RWPE2 (cell line): Measurements from ENCODE around the gene COL9A1.

Source experiments
- ATAC-seq: fragments of 200-7000 bp; cut with Tn5 transposase; 3 replicates; pipeline ENCODE4 v1.9.1; 2021; ENCODE audit warnings: low read depth
- DNase-seq: peaks from one replicate; pipeline ENCODE4 v3.0.0-alpha.2; 2020; ENCODE audit warnings: low spot score
- H3K27ac ChIP-seq: fragments of 450-650 bp; 2 replicates; pipeline ENCODE4 v1.5.1; 2017; ENCODE audit warnings: mild to moderate bottlenecking; ENCODE audit not compliant: poor library complexity, severe bottlenecking
- H3K27me3 ChIP-seq: fragments of 250-450 bp; sonication (Bioruptor Pico); 2 replicates; pipeline ENCODE4 v1.5.1; 2021; ENCODE audit warnings: mild to moderate bottlenecking, moderate library complexity; ENCODE audit not compliant: insufficient read depth, poor library complexity, severe bottlenecking
- H3K36me3 ChIP-seq: fragments of 250-450 bp; sonication (Bioruptor Pico); 2 replicates; pipeline ENCODE4 v1.5.1; 2020; ENCODE audit warnings: low read depth, mild to moderate bottlenecking, moderate library complexity
- H3K4me1 ChIP-seq: fragments of 250-450 bp; sonication (Bioruptor Pico); 2 replicates; pipeline ENCODE4 v1.5.1; 2021; ENCODE audit warnings: mild to moderate bottlenecking, moderate library complexity; ENCODE audit not compliant: insufficient read depth, poor library complexity, severe bottlenecking
- H3K4me3 ChIP-seq: fragments of 250-450 bp; sonication (Bioruptor Pico); 2 replicates; pipeline ENCODE4 v1.5.1; 2021; ENCODE audit warnings: mild to moderate bottlenecking, moderate library complexity; ENCODE audit not compliant: severe bottlenecking
- H3K9me3 ChIP-seq: fragments of 250-450 bp; sonication (Bioruptor Pico); 2 replicates; pipeline ENCODE4 v1.5.1; 2021; ENCODE audit warnings: mild to moderate bottlenecking, moderate library complexity; ENCODE audit not compliant: severe bottlenecking
- CTCF ChIP-seq: fragments of 450-650 bp; IDR thresholded peaks from one replicate; pipeline ENCODE4 v1.5.1; 2017; ENCODE audit warnings: mild to moderate bottlenecking, moderate library complexity; ENCODE audit not compliant: poor library complexity, severe bottlenecking

The COL9A1 gene

GRCh38 chr6:70176842-70177550 lies 125.9 kb downstream of the COL9A1 start:
- DNase-seq = no peak
- no peak for ATAC-seq
- Histone ChIP-seq H3K27me3 (peaks cover 3% of the 10 kb centered on the region), H3K36me3 (no peaks in the 10 kb centered on the region), H3K4me3 (no peak overlapping the region), H3K9me3 (peaks cover 1% of the 10 kb centered on the region), H3K27ac (no peak overlapping the region), H3K4me1 (no peaks in the 10 kb centered on the region)
- TF ChIP-seq CTCF = no peak

- Histone ChIP-seq H3K36me3 (no peaks in the 10 kb centered on the region), H3K9me3 (peaks cover 1% of the 10 kb centered on the region), H3K4me3 (no peak overlapping the region), H3K27ac (no peak overlapping the region), H3K27me3 (peaks cover 3% of the 10 kb centered on the region), H3K4me1 (no peaks in the 10 kb centered on the region)
- no peak for TF ChIP-seq CTCF
- ATAC-seq = no peak
- no peak for DNase-seq
These were observed 127.1 kb downstream of the COL9A1 start for GRCh38 chr6:70175770-70176169.

- Histone ChIP-seq H3K4me3 (no peak overlapping the region), H3K36me3 (no peaks in the 10 kb centered on the region)
- no peak for TF ChIP-seq CTCF
These were observed 130.6 kb downstream of the COL9A1 start for GRCh38 chr6:70172252-70172651.

GRCh38 chr6:70171236-70171635 lies 131.6 kb downstream of the COL9A1 start:
- Histone ChIP-seq H3K4me3 (no peak overlapping the region), H3K36me3 (no peaks in the 10 kb centered on the region), H3K9me3 (peaks cover 1% of the 10 kb centered on the region), H3K4me1 (no peaks in the 10 kb centered on the region), H3K27ac (no peak overlapping the region), H3K27me3 (peaks cover 10% of the 10 kb centered on the region)
- no peak for ATAC-seq
- no peak for DNase-seq
- no peak for TF ChIP-seq CTCF

More at GRCh38 chr6:70172252-70172651, 130.6 kb downstream of the COL9A1 start:
- Histone ChIP-seq H3K9me3 (peaks cover 1% of the 10 kb centered on the region), H3K27ac (no peak overlapping the region), H3K27me3 (peaks cover 3% of the 10 kb centered on the region), H3K4me1 (no peaks in the 10 kb centered on the region)
- peak; percentile 23; the same call in 1 of the 3 replicates for ATAC-seq
- DNase-seq = no peak

GRCh38 chr6:70168681-70169377 lies 134.1 kb downstream of the COL9A1 start:
- no peak for ATAC-seq
- no peak for TF ChIP-seq CTCF
- no peaks in the 10 kb centered on the region for H3K9me3 ChIP-seq

More at GRCh38 chr6:70168681-70169377, 134.1 kb downstream of the COL9A1 start:
- Histone ChIP-seq H3K4me3 (no peak overlapping the region), H3K4me1 (no peaks in the 10 kb centered on the region), H3K27me3 (peaks cover 7% of the 10 kb centered on the region), H3K36me3 (no peaks in the 10 kb centered on the region), H3K27ac (no peak overlapping the region)
- no peak for DNase-seq
